Muscle layer of colon (tissue), 2 donors: ENCODE results near the gene SLC2A2.

ENCODE experiments used
- H3K27ac ChIP-seq: one replicate; pipeline ENCODE4 v1.7.0; 2013; ENCODE audit warnings: low read depth, mild to moderate bottlenecking, low read length, moderate library complexity
- H3K27me3 ChIP-seq, 2 donors: one replicate each; pipeline ENCODE4 v1.7.0; 2013; ENCODE audit warnings: low read length in 2 of 2, mild to moderate bottlenecking in 2 of 2; ENCODE audit not compliant: insufficient read depth in 2 of 2, control insufficient read depth in 1 of 2
- H3K36me3 ChIP-seq: one replicate; pipeline ENCODE4 v1.7.0; 2013; ENCODE audit warnings: mild to moderate bottlenecking, low read length; ENCODE audit not compliant: insufficient read depth
- H3K4me1 ChIP-seq: one replicate; pipeline ENCODE4 v1.7.0; 2013; ENCODE audit warnings: mild to moderate bottlenecking, low read length; ENCODE audit not compliant: insufficient read depth
- H3K4me3 ChIP-seq, 2 donors: one replicate each; pipeline ENCODE4 v1.7.0; 2013; ENCODE audit warnings: low read length in 2 of 2, low read depth in 1 of 2, mild to moderate bottlenecking in 1 of 2, moderate library complexity in 1 of 2
- H3K9ac ChIP-seq: one replicate; pipeline ENCODE4 v1.7.0; 2013; ENCODE audit warnings: low read length
- H3K9me3 ChIP-seq: one replicate; pipeline ENCODE4 v1.7.0; 2013; ENCODE audit warnings: mild to moderate bottlenecking, low read length
- donor health status: abdominal sarcoma.
- donor health status: Adenocarcinoma of cecum.

The SLC2A2 gene

DNA sequence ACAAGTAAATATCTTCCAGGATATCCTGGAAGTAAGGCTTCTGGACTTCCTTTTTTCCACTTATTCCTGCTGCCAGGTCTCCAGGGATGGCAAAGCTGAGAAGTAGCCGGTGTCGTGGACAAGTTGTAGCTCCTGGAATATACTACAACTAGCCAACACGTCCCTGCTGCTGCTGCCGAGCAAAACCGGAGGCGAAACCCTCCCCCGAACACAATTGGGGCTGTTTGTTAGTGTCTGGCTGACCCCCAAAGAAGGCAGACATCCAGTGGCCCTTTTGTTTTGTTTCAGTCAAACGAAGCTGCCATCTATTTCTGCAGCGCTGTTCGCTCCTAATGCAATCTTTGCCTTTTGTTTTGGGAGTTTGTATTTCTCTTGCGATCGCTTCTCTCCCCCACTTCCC, 72.8 kb downstream of the SLC2A2 start:
- Histone ChIP-seq H3K36me3 (no peaks in the 10 kb centered on the region), H3K4me1 (no peaks in the 10 kb centered on the region), H3K4me3 (no peak overlapping the region), H3K9ac (no peak overlapping the region), H3K9me3 (no peaks in the 10 kb centered on the region), H3K27ac (no peak overlapping the region), H3K27me3 (no peaks in the 10 kb centered on the region)

DNA sequence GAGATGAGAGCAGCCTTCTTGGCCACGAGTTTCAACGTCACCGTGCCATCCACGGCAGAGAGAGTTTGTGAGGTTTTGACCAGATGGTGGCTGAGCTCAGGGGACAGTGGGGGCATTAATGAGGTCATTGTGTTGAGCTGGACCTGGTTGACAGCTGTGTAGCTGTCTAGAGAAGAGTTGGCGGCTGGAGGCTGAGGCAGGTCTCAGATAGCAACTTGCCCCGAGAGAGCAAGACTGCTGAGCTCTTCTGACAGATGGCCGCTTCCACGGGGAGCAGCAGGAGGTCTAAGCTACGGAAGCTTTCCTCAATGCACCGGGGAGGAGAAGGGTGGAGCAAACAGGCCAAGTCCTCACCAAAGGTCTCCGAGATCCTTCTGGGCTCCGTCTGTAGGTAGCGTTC, 73.3 kb downstream of the SLC2A2 start:
- no peak overlapping the region for H3K9ac ChIP-seq
- H3K27ac ChIP-seq = no peak overlapping the region
- no peaks in the 10 kb centered on the region for H3K4me1 ChIP-seq
- no peaks in the 10 kb centered on the region for H3K36me3 ChIP-seq
- no peaks in the 10 kb centered on the region for H3K27me3 ChIP-seq
- H3K4me3 ChIP-seq = no peak overlapping the region
- H3K9me3 ChIP-seq = no peaks in the 10 kb centered on the region

DNA sequence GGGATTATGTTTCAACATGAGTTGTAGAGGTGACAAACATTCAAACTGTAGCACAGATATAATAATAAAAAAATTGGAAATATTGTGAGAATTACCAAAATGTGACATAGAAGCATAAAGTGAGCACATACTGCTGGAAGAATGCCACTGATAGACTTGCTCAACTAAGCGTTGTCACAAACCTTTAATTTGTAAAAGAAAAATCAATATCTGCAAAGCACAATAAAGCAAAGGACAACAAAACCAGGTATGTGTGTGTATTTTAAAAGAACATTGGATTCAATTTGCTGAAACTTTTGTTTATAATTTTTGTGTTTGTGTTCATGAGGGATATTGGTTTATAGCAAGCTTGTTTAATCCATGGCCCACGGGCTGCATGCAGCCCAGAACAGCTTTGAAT, 77.3 kb downstream of the SLC2A2 start:
- no peaks in the 10 kb centered on the region for H3K4me1 ChIP-seq
- H3K27me3 ChIP-seq = no peaks in the 10 kb centered on the region
- no peak overlapping the region for H3K4me3 ChIP-seq
- H3K27ac ChIP-seq = no peak overlapping the region
- no peaks in the 10 kb centered on the region for H3K36me3 ChIP-seq
- no peaks in the 10 kb centered on the region for H3K9me3 ChIP-seq
- no peak overlapping the region for H3K9ac ChIP-seq

DNA sequence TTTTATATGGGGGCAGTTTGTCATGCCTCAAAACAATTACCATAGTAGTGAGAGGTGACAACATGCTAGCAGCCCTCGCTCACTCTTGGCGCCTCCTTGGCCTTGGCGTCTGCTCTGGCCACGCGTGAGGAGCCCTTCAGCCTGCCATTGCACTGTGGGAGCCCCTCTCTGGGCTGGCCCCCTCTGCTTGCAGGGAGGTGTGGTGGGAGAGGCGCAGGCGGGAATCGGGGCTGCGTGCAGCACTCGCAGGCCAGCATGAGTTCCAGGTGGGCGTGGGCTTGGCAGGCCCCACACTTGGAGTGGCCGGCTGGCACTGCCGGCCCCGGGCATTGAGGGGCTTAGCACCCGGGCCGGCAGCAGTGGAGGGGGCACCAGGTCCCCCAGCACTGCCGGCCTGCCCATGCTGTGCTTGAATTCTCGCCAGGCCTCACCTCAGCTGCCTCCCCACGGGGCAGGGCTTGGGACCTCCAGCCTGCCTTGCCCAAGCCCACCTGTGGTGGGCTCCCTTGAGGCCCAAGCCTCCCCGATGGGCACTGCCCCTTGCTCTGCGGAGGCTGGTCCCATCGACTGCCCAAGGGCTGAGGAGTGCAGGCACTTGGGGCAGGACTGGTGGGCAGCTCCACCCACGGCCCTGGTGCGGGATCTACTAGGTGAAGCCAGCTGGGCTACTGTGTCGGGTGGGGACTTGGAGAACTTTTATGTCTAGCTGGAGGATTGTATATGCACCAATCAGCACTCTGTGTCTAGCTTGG, 79.3 kb downstream of the SLC2A2 start:
- H3K27me3 ChIP-seq = no peaks in the 10 kb centered on the region
- no peaks in the 10 kb centered on the region for H3K36me3 ChIP-seq
- H3K9ac ChIP-seq = no peak overlapping the region
- no peak overlapping the region for H3K27ac ChIP-seq
- H3K4me1 ChIP-seq = no peaks in the 10 kb centered on the region
- no peaks in the 10 kb centered on the region for H3K9me3 ChIP-seq
- no peak overlapping the region for H3K4me3 ChIP-seq
